H1 (cell line): ENCODE results near the gene COL19A1. TPM values are rescaled to one million over a fixed set of nuclear protein-coding genes. Genes with fewer than 3 reads are reported as not detected.
A peak's percentile ranks its signal among the peaks of the same experiment; 100 is the strongest.

ENCODE experiments used
- CTCF ChIA-PET: fragments of 300-600 bp; sonication (Branson Sonifier 250); formaldehyde crosslinking; loops from one replicate; lab custom pipeline; 2021; ENCODE audit not compliant: partially characterized antibody; lab: Charles Lee
- POLR2A ChIA-PET: fragments of 300-600 bp; sonication (Branson Sonifier 250); formaldehyde crosslinking; loops from one replicate; lab custom pipeline; 2021; ENCODE audit warnings: inconsistent platforms; ENCODE audit not compliant: partially characterized antibody; lab: Charles Lee
- DNase-seq, 2 experiments: peaks; one replicate each; pipeline versions ENCODE4 v3.0.0 to v3.0.0-alpha.2; 2010 to 2022; ENCODE audit warnings: low spot score in 2 of 2, low read depth in 1 of 2, mixed read lengths in 1 of 2
- FAIRE-seq: peaks from 2 replicates; lab custom pipeline; 2011; peaks lifted over from hg19 to GRCh38; lab: Jason Lieb, UNC
- H2AFZ ChIP-seq: 2 replicates; pipeline ENCODE4 v1.8.1; 2012; ENCODE audit warnings: low read length, inconsistent platforms
- H2AK5ac ChIP-seq: 2 replicates; pipeline ENCODE4 v1.6.1; 2013; ENCODE audit warnings: low read depth, low read length
- H2BK120ac ChIP-seq: replicated peaks from 2 replicates; pipeline ENCODE3; 2013; ENCODE audit warnings: low read depth, low read length, inconsistent platforms
- H2BK12ac ChIP-seq: 2 replicates; pipeline ENCODE4 v1.6.1; 2013; ENCODE audit warnings: low read depth, low read length
- H2BK15ac ChIP-seq: 2 replicates; pipeline ENCODE4 v1.6.1; 2013; ENCODE audit warnings: low read length
- H2BK20ac ChIP-seq: 2 replicates; pipeline ENCODE4 v1.6.1; 2013; ENCODE audit warnings: low read length
- H2BK5ac ChIP-seq: 2 replicates; pipeline ENCODE4 v1.6.1; 2013; ENCODE audit warnings: low read depth, low read length
- H3K14ac ChIP-seq: 2 replicates; pipeline ENCODE4 v1.6.1; 2013; ENCODE audit warnings: inconsistent platforms; ENCODE audit not compliant: insufficient read length
- H3K18ac ChIP-seq: 2 replicates; pipeline ENCODE4 v1.6.1; 2013; ENCODE audit warnings: low read length; ENCODE audit errors: extremely low read depth
- H3K23ac ChIP-seq: 2 replicates; pipeline ENCODE4 v1.6.1; 2013; ENCODE audit warnings: inconsistent platforms; ENCODE audit not compliant: insufficient read length
- H3K23me2 ChIP-seq: 2 replicates; pipeline ENCODE4 v1.6.1; 2013; ENCODE audit warnings: low read depth, low read length
- H3K27ac ChIP-seq: 2 replicates; pipeline ENCODE4 v1.6.1; 2011; ENCODE audit warnings: low read depth, low read length, inconsistent platforms
- H3K27me3 ChIP-seq, 4 experiments: replicated peaks in 1 of 4; 1 replicate in 1 of 4; 2 replicates in 3 of 4; pipeline versions ENCODE4 v1.6.1 to v1.8.1; 2011 to 2013; ENCODE audit warnings: low read length in 3 of 4, mild to moderate bottlenecking in 3 of 4, inconsistent platforms in 2 of 4, mixed read lengths in 2 of 4, moderate library complexity in 1 of 4; ENCODE audit not compliant: control insufficient read depth in 3 of 4, insufficient read depth in 3 of 4; ENCODE audit errors: extremely low read depth in 1 of 4
- H3K36me3 ChIP-seq, 4 experiments: 2 replicates each; pipeline versions ENCODE4 v1.6.1 to v1.8.1; 2011 to 2013; ENCODE audit warnings: mild to moderate bottlenecking in 4 of 4, low read length in 3 of 4, moderate library complexity in 2 of 4, control low read depth in 1 of 4, inconsistent platforms in 1 of 4; ENCODE audit not compliant: insufficient read depth in 4 of 4, control insufficient read depth in 2 of 4
- H3K4ac ChIP-seq: replicated peaks from 2 replicates; pipeline ENCODE3; 2013; ENCODE audit warnings: low read length, low read depth, mixed read lengths, inconsistent platforms; ENCODE audit not compliant: insufficient read length
- H3K4me1 ChIP-seq, 4 experiments: replicated peaks in 1 of 4; 1 replicate in 1 of 4; 2 replicates in 3 of 4; pipeline versions ENCODE4 v1.6.1 to v1.8.1; 2011 to 2013; ENCODE audit warnings: low read length in 3 of 4, inconsistent platforms in 2 of 4, mixed read lengths in 1 of 4; ENCODE audit not compliant: insufficient read depth in 4 of 4, control insufficient read depth in 3 of 4
- H3K4me2 ChIP-seq, 2 experiments: 2 replicates each; pipeline versions ENCODE4 v1.6.1 to v1.8.1; 2011 to 2013; ENCODE audit warnings: low read depth in 2 of 2, low read length in 2 of 2, control low read depth in 1 of 2, inconsistent platforms in 1 of 2, mild to moderate bottlenecking in 1 of 2; ENCODE audit not compliant: insufficient read depth in 1 of 2
- H3K4me3 ChIP-seq, 4 experiments: fragments of 200-600, 300-600 bp in 1 of 4; sonication (generic), shearing (Covaris generic), sonication (Bioruptor Twin) in 1 of 4; 2 replicates each; pipeline versions ENCODE4 v1.5.1 to v1.8.1; 2011 to 2016; ENCODE audit warnings: low read length in 4 of 4, low read depth in 3 of 4, control low read depth in 2 of 4, inconsistent platforms in 2 of 4, mild to moderate bottlenecking in 2 of 4, mixed read lengths in 1 of 4, moderate library complexity in 1 of 4; ENCODE audit not compliant: insufficient read depth in 2 of 4; ENCODE audit errors: extremely low read depth in 1 of 4
- H3K56ac ChIP-seq: replicated peaks from 2 replicates; pipeline ENCODE3; 2013; ENCODE audit warnings: low read depth, mild to moderate bottlenecking, mixed read lengths, low read length, inconsistent platforms; ENCODE audit not compliant: insufficient read length
- H3K79me1 ChIP-seq: 2 replicates; pipeline ENCODE4 v1.6.1; 2013; ENCODE audit warnings: low read depth, low read length, control low read depth
- H3K79me2 ChIP-seq, 2 experiments: 2 replicates each; pipeline versions ENCODE4 v1.6.1 to v1.8.1; 2012 to 2013; ENCODE audit warnings: low read length in 2 of 2, mild to moderate bottlenecking in 2 of 2, inconsistent platforms in 1 of 2; ENCODE audit not compliant: insufficient read depth in 2 of 2, control insufficient read depth in 1 of 2
- H3K9ac ChIP-seq, 4 experiments: replicated peaks in 1 of 4; 1 replicate in 1 of 4; 2 replicates in 3 of 4; pipeline versions ENCODE4 v1.6.1 to v1.8.1; 2011 to 2013; ENCODE audit warnings: low read depth in 3 of 4, low read length in 3 of 4, control low read depth in 2 of 4, mild to moderate bottlenecking in 2 of 4, moderate library complexity in 2 of 4, inconsistent platforms in 1 of 4; ENCODE audit errors: extremely low read depth in 1 of 4
- H3K9me3 ChIP-seq, 2 experiments: 2 replicates each; pipeline versions ENCODE4 v1.6.1 to v1.8.1; 2012 to 2013; ENCODE audit warnings: mild to moderate bottlenecking in 2 of 2, moderate library complexity in 2 of 2, control low read depth in 1 of 2, inconsistent platforms in 1 of 2, low read depth in 1 of 2, low read length in 1 of 2, mixed read lengths in 1 of 2; ENCODE audit not compliant: insufficient read depth in 2 of 2
- H4K20me1 ChIP-seq, 2 experiments: replicated peaks in 1 of 2; 2 replicates each; pipeline versions ENCODE3 to v1.8.1; 2011 to 2013; ENCODE audit warnings: inconsistent platforms in 2 of 2, low read length in 2 of 2, mild to moderate bottlenecking in 1 of 2; ENCODE audit not compliant: insufficient read depth in 2 of 2, control insufficient read depth in 1 of 2
- H4K5ac ChIP-seq: 2 replicates; pipeline ENCODE4 v1.6.1; 2013; ENCODE audit warnings: low read length, low read depth, mixed read lengths, inconsistent platforms; ENCODE audit not compliant: insufficient read length
- H4K8ac ChIP-seq: 2 replicates; pipeline ENCODE4 v1.8.0; 2013; ENCODE audit warnings: mild to moderate bottlenecking, moderate library complexity, low read length, inconsistent platforms; ENCODE audit not compliant: insufficient read depth; ENCODE audit errors: extremely low read depth
- H4K91ac ChIP-seq: replicated peaks from 2 replicates; pipeline ENCODE3; 2013; ENCODE audit warnings: low read length, mixed read lengths, inconsistent platforms; ENCODE audit not compliant: insufficient read length
- KDM4A ChIP-seq: IDR thresholded peaks from one replicate; pipeline ENCODE4 v1.7.1; 2012; ENCODE audit warnings: low read depth, mild to moderate bottlenecking, moderate library complexity, low read length, inconsistent platforms; ENCODE audit not compliant: severe bottlenecking
- POU5F1 ChIP-seq: IDR thresholded peaks from 2 replicates; pipeline ENCODE4 v1.6.1; 2011; ENCODE audit warnings: low read depth, mild to moderate bottlenecking, low read length, moderate library complexity
- TAF1 ChIP-seq: IDR thresholded peaks from 2 replicates; pipeline ENCODE4 v1.6.1; 2011; ENCODE audit warnings: mild to moderate bottlenecking, low read depth, low read length
- TEAD4 ChIP-seq: IDR thresholded peaks from 2 replicates; pipeline ENCODE4 v1.6.1; 2012; ENCODE audit warnings: low read depth, low read length, inconsistent platforms, mixed read lengths
- WGBS, 2 experiments: shearing (Covaris generic) in 1 of 2; methylation state at CpG; one replicate each; pipeline versions ENCODE4 v1.1.6 to v1.1.7; 2013 to 2015; ENCODE audit warnings: low lambda C conversion rate in 2 of 2, mixed read lengths in 2 of 2, inconsistent platforms in 1 of 2, low coverage in 1 of 2, missing lambda C conversion rate in 1 of 2; ENCODE audit not compliant: insufficient replicate concordance in 2 of 2, insufficient coverage in 1 of 2, insufficient read length in 1 of 2; ENCODE audit errors: extremely low coverage in 1 of 2, missing lambda C conversion rate in 1 of 2; 5-methylcytosine and 5-hydroxymethylcytosine counted together
- polyA plus RNA-seq, 7 experiments: library from polyadenylated mRNA; depleted of rRNA in 3 of 7; stranded (reverse) in 5 of 7; unstranded in 2 of 7; fragments of >200 nt in 5 of 7; fragments of 200-250 nt in 2 of 7; gene quantifications; 1 replicate in 5 of 7; 2 replicates in 1 of 7; 4 replicates in 1 of 7; pipeline versions ENCODE4 v1.2.1 to v1.2.3, GENCODE V29; 2011 to 2013; ENCODE audit warnings: missing spikeins in 2 of 7, mixed read lengths in 2 of 7
- total RNA-seq: library from RNA; stranded (reverse); fragmentation: NEBNext Ultra II Directional; extraction: Animal tissue kit (Norgen Biotek cat#: 25700); gene quantifications from 2 replicates; pipeline ENCODE4 v1.2.1, GENCODE V29; 2021

Gene COL19A1
- total and polyA plus RNA-seq, 2 of the 8 experiments (the other 6 are each of a cell fraction or from before 2014, with no cell fraction given), result not detected

DNA sequence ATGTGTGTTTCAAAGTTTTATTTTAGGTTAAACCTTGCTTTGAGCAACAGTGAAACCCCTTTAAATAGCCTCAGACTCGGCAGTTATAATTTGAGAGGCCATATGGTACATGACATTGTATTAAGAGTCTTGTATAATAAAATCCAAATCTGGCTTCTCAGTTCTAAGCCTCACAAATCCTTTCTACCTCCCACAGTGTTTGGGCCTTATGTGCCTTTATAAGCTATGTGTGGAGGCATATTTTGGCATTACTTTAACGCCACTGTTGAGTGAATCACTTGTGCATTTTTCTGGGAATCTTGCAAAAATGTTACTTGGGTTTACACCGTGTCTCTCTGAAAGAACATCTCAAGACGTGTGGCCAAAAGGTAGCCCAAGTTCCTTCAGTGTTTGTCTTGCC, 284.2 kb downstream of the COL19A1 start:
- no peak for DNase-seq
- FAIRE-seq, result no peak
- no peak overlapping the region for H2AK5ac ChIP-seq
- H2BK15ac ChIP-seq, result no peak overlapping the region
- no peak overlapping the region for H3K23ac ChIP-seq
- no peak overlapping the region for H3K4ac ChIP-seq
- H3K14ac ChIP-seq, result no peak overlapping the region
- no peaks in the 10 kb centered on the region for H3K23me2 ChIP-seq
- H3K27me3 ChIP-seq, result no peaks in the 10 kb centered on the region
- no peaks in the 10 kb centered on the region for H3K9me3 ChIP-seq
- H4K8ac ChIP-seq, result no peak overlapping the region
- TF ChIP-seq TAF1 (no peak), KDM4A (no peak), POU5F1 (no peak), TEAD4 (no peak)
- TF ChIP-seq, all 59 proteins: peak for 0
- no peak overlapping the region for H2BK5ac ChIP-seq
- no peak overlapping the region for H3K18ac ChIP-seq
- H2BK120ac ChIP-seq, result no peak overlapping the region
- H3K36me3 ChIP-seq, result no peaks in the 10 kb centered on the region
- no peak overlapping the region for H2BK20ac ChIP-seq
- ChIA-PET POLR2A (no interaction called here), CTCF (interaction anchor here (1.0 kb wide), 1 partner anchor 43 kb away, joined by 3 read pairs; no protein-coding TSS in a partner anchor)
- no peak overlapping the region for H3K27ac ChIP-seq
- H3K9ac ChIP-seq, result no peak overlapping the region
- no peaks in the 10 kb centered on the region for H4K20me1 ChIP-seq
- no peaks in the 10 kb centered on the region for H3K4me1 ChIP-seq
- no peaks in the 10 kb centered on the region for H3K79me2 ChIP-seq
- H3K79me1 ChIP-seq, result no peaks in the 10 kb centered on the region
- no peak overlapping the region for H3K56ac ChIP-seq
- H2AFZ ChIP-seq, result 0 out of 2 replicates have a peak overlapping the region, but pooled peaks have one; percentile 44
- H3K4me2 ChIP-seq, result no peak overlapping the region
- H4K5ac ChIP-seq, result no peak overlapping the region
- no peak overlapping the region for H4K91ac ChIP-seq
- H3K4me3 ChIP-seq, result no peak overlapping the region
- H2BK12ac ChIP-seq, result no peak overlapping the region
- 91% methylated on average over 4 of the region's 4 CpGs; no CpG with 5 or more reads in 1 of the 2 experiments for WGBS, 2 experiments
